Astrocyte (in vitro differentiated cells and primary cell): ENCODE measurements around the gene F7. TPM values are rescaled to one million over a fixed set of nuclear protein-coding genes. Genes with fewer than 3 reads are reported as not detected.

ENCODE experiments used
- DNase-seq: peaks from one replicate; pipeline ENCODE4 v3.0.0-alpha.2; 2010; ENCODE audit warnings: low read depth
- FAIRE-seq: peaks from 2 replicates; lab custom pipeline; 2011; peaks lifted over from hg19 to GRCh38; lab: Jason Lieb, UNC
- H2AFZ ChIP-seq: 2 replicates; pipeline ENCODE4 v1.6.0; 2012; ENCODE audit warnings: low read depth, low read length, inconsistent platforms
- H3K27ac ChIP-seq: 2 replicates; pipeline ENCODE4 v1.5.1; 2011; ENCODE audit warnings: low read depth, low read length, inconsistent platforms
- H3K27me3 ChIP-seq: 2 replicates; pipeline ENCODE4 v1.6.0; 2011; ENCODE audit warnings: low read length, inconsistent platforms; ENCODE audit not compliant: insufficient read depth
- H3K36me3 ChIP-seq: 2 replicates; pipeline ENCODE4 v1.5.1; 2011; ENCODE audit warnings: low read length, inconsistent platforms; ENCODE audit not compliant: insufficient read depth
- H3K4me1 ChIP-seq: 2 replicates; pipeline ENCODE4 v1.5.1; 2011; ENCODE audit warnings: low read length, inconsistent platforms; ENCODE audit not compliant: insufficient read depth
- H3K4me2 ChIP-seq: 2 replicates; pipeline ENCODE4 v1.6.0; 2012; ENCODE audit warnings: low read length, inconsistent platforms
- H3K4me3 ChIP-seq: 2 replicates; pipeline ENCODE4 v1.5.1; 2011; ENCODE audit warnings: low read depth, mild to moderate bottlenecking, low read length, inconsistent platforms; ENCODE audit not compliant: insufficient read depth
- H3K79me2 ChIP-seq: 2 replicates; pipeline ENCODE4 v1.6.0; 2012; ENCODE audit warnings: mild to moderate bottlenecking, low read length, inconsistent platforms; ENCODE audit not compliant: insufficient read depth
- H3K9ac ChIP-seq: 2 replicates; pipeline ENCODE4 v1.6.0; 2012; ENCODE audit warnings: mild to moderate bottlenecking, low read length, inconsistent platforms
- H3K9me3 ChIP-seq: 2 replicates; pipeline ENCODE4 v1.5.1; 2012; ENCODE audit warnings: low read depth, mild to moderate bottlenecking, low read length, inconsistent platforms; ENCODE audit not compliant: insufficient read depth
- H4K20me1 ChIP-seq: 2 replicates; pipeline ENCODE4 v1.6.0; 2012; ENCODE audit warnings: low read length, inconsistent platforms; ENCODE audit not compliant: insufficient read depth
- H3K27ac Mint-ChIP-seq: one replicate; pipeline ENCODE4 v1.8.0; 2021; ENCODE audit warnings: mild to moderate bottlenecking, mixed read lengths; ENCODE audit not compliant: unreplicated experiment
- H3K27me3 Mint-ChIP-seq: one replicate; pipeline ENCODE4 v1.8.0; 2021; ENCODE audit warnings: low read depth, mixed read lengths; ENCODE audit not compliant: unreplicated experiment
- H3K36me3 Mint-ChIP-seq: one replicate; pipeline ENCODE4 v1.8.0; 2021; ENCODE audit warnings: low read depth, mixed read lengths; ENCODE audit not compliant: unreplicated experiment
- H3K4me1 Mint-ChIP-seq: one replicate; pipeline ENCODE4 v1.8.0; 2021; ENCODE audit warnings: low read depth, mixed read lengths; ENCODE audit not compliant: unreplicated experiment
- H3K4me3 Mint-ChIP-seq: one replicate; pipeline ENCODE4 v1.8.0; 2021; ENCODE audit warnings: mild to moderate bottlenecking, moderate library complexity, mixed read lengths; ENCODE audit not compliant: unreplicated experiment
- H3K9me3 Mint-ChIP-seq: one replicate; pipeline ENCODE4 v1.8.0; 2021; ENCODE audit warnings: mild to moderate bottlenecking, mixed read lengths; ENCODE audit not compliant: unreplicated experiment
- CTCF ChIP-seq: IDR thresholded peaks from 2 replicates; pipeline ENCODE4 v1.5.1; 2011; ENCODE audit warnings: low read depth, mild to moderate bottlenecking, inconsistent platforms, low read length, moderate library complexity; ENCODE audit not compliant: insufficient read depth
- EZH2 ChIP-seq: IDR thresholded peaks from 2 replicates; pipeline ENCODE4 v1.6.1; 2012; ENCODE audit warnings: mild to moderate bottlenecking, low read length, inconsistent platforms; ENCODE audit not compliant: insufficient read depth
- total RNA-seq: library from RNA; stranded (reverse); gene quantifications from 2 replicates; pipeline ENCODE4 v1.2.1, GENCODE V29; 2021

Gene F7
- total RNA-seq, 1 donor from 2014 or later: not detected

- Histone ChIP-seq H3K27ac (no peak overlapping the region), H3K4me1 (no peaks in the 10 kb centered on the region), H4K20me1 (no peaks in the 10 kb centered on the region), H3K27me3 (peaks cover 11% of the 10 kb centered on the region), H3K4me2 (no peak overlapping the region), H3K36me3 (no peaks in the 10 kb centered on the region), H3K9ac (no peak overlapping the region), H3K4me3 (no peak overlapping the region), H2AFZ (no peak overlapping the region), H3K9me3 (no peaks in the 10 kb centered on the region), H3K79me2 (no peaks in the 10 kb centered on the region)
- no peak overlapping the region for H3K27ac Mint-ChIP-seq
- peaks cover 3% of the 10 kb centered on the region for H3K4me1 Mint-ChIP-seq
- no peaks in the 10 kb centered on the region for H3K9me3 Mint-ChIP-seq
- H3K4me3 Mint-ChIP-seq: no peak overlapping the region
- peaks cover 50% of the 10 kb centered on the region for H3K27me3 Mint-ChIP-seq
- TF ChIP-seq CTCF (no peak), EZH2 (no peak)
- H3K36me3 Mint-ChIP-seq: no peaks in the 10 kb centered on the region
- FAIRE-seq: no peak
- no peak for DNase-seq
Observed at GRCh38 chr13:113116206-113116800, 10.7 kb downstream of the F7 start.

- H3K4me2 ChIP-seq: no peak overlapping the region
- H3K9ac ChIP-seq: no peak overlapping the region
- TF ChIP-seq EZH2 (no peak), CTCF (no peak)
- FAIRE-seq: no peak
- no peaks in the 10 kb centered on the region for H3K36me3 ChIP-seq
- H3K27me3 Mint-ChIP-seq: peaks cover 51% of the 10 kb centered on the region
- no peaks in the 10 kb centered on the region for H3K9me3 ChIP-seq
- H3K4me1 ChIP-seq: no peaks in the 10 kb centered on the region
- no peak overlapping the region for H2AFZ ChIP-seq
- H3K27me3 ChIP-seq: peaks cover 11% of the 10 kb centered on the region
- H3K4me3 ChIP-seq: no peak overlapping the region
- no peak overlapping the region for H3K4me3 Mint-ChIP-seq
- H3K9me3 Mint-ChIP-seq: no peaks in the 10 kb centered on the region
- H3K36me3 Mint-ChIP-seq: no peaks in the 10 kb centered on the region
- H3K27ac Mint-ChIP-seq: no peak overlapping the region
- H3K27ac ChIP-seq: no peak overlapping the region
- H3K4me1 Mint-ChIP-seq: peaks cover 3% of the 10 kb centered on the region
- H4K20me1 ChIP-seq: no peaks in the 10 kb centered on the region
- DNase-seq: no peak
- H3K79me2 ChIP-seq: no peaks in the 10 kb centered on the region
Observed at GRCh38 chr13:113116871-113117271, 11.3 kb downstream of the F7 start.

GRCh38 chr13:113117335-113117872 lies 11.8 kb downstream of the F7 start:
- Mint-ChIP-seq H3K27me3 (peaks cover 53% of the 10 kb centered on the region), H3K27ac (no peak overlapping the region), H3K4me1 (peaks cover 3% of the 10 kb centered on the region), H3K9me3 (no peaks in the 10 kb centered on the region), H3K36me3 (no peaks in the 10 kb centered on the region), H3K4me3 (no peak overlapping the region)
- Histone ChIP-seq H3K9me3 (no peaks in the 10 kb centered on the region), H3K36me3 (no peaks in the 10 kb centered on the region), H3K4me3 (no peak overlapping the region), H2AFZ (no peak overlapping the region), H3K27me3 (peaks cover 11% of the 10 kb centered on the region), H3K79me2 (no peaks in the 10 kb centered on the region), H3K9ac (no peak overlapping the region), H3K4me2 (no peak overlapping the region), H3K4me1 (no peaks in the 10 kb centered on the region), H3K27ac (no peak overlapping the region), H4K20me1 (no peaks in the 10 kb centered on the region)
- DNase-seq (no peak), FAIRE-seq (no peak)
- TF ChIP-seq CTCF (no peak), EZH2 (no peak)
